Islet of Langerhans (tissue), 1 donor: Measurements from ENCODE around the gene MVB12A.

Experiments
- FAIRE-seq: peaks from one replicate; lab custom pipeline; 2011; peaks lifted over from hg19 to GRCh38; lab: Jason Lieb, UNC

The MVB12A gene

GRCh38 chr19:17473041-17473440, 53.2 kb downstream of the MVB12A start:
- no peak for FAIRE-seq
